PFSK-1 (cell line): Measurements from ENCODE around the gene HDX.

ENCODE experiments used
- POLR2AphosphoS5 ChIP-seq: IDR thresholded peaks from 2 replicates; pipeline ENCODE4 v1.6.1; 2012; ENCODE audit warnings: low read depth, mild to moderate bottlenecking, control low read depth, low read length, moderate library complexity
- SIN3A ChIP-seq: IDR thresholded peaks from 2 replicates; pipeline ENCODE4 v1.6.1; 2012; ENCODE audit warnings: mild to moderate bottlenecking, low read length, moderate library complexity, borderline replicate concordance; ENCODE audit not compliant: insufficient read depth
- TF ChIP-seq, protein P1 (sequence below), 2 experiments: IDR thresholded peaks; 2 replicates each; pipeline versions ENCODE4 v1.6.1 to v1.8.0; 2011 to 2012; ENCODE audit warnings: low read depth in 2 of 2, low read length in 2 of 2, control low read depth in 1 of 2, inconsistent platforms in 1 of 2, mild to moderate bottlenecking in 1 of 2, moderate library complexity in 1 of 2; ENCODE audit not compliant: insufficient read depth in 1 of 2

DNA sequence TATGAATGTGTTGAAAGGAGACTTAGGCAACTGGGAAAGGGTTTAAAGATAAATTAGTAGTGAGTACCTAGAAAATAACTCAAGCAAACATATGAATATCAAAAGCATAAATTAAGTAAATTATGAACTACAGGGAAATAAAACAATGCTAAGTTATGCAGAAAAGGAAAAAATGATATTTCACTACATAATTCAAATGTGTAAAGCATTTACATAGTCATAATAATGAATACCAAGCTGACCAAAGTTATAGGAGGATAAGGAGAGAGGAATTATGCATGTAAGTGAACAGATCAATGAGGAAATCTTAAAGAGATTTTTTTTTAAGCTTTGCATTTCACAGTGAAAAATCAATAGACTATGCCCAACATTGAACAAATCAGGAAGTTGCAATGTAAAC lies 145.0 kb downstream of the HDX start:
- no peak for TF ChIP-seq SIN3A
- no peak for TF ChIP-seq POLR2AphosphoS5
- TF ChIP-seq, protein P1, sequence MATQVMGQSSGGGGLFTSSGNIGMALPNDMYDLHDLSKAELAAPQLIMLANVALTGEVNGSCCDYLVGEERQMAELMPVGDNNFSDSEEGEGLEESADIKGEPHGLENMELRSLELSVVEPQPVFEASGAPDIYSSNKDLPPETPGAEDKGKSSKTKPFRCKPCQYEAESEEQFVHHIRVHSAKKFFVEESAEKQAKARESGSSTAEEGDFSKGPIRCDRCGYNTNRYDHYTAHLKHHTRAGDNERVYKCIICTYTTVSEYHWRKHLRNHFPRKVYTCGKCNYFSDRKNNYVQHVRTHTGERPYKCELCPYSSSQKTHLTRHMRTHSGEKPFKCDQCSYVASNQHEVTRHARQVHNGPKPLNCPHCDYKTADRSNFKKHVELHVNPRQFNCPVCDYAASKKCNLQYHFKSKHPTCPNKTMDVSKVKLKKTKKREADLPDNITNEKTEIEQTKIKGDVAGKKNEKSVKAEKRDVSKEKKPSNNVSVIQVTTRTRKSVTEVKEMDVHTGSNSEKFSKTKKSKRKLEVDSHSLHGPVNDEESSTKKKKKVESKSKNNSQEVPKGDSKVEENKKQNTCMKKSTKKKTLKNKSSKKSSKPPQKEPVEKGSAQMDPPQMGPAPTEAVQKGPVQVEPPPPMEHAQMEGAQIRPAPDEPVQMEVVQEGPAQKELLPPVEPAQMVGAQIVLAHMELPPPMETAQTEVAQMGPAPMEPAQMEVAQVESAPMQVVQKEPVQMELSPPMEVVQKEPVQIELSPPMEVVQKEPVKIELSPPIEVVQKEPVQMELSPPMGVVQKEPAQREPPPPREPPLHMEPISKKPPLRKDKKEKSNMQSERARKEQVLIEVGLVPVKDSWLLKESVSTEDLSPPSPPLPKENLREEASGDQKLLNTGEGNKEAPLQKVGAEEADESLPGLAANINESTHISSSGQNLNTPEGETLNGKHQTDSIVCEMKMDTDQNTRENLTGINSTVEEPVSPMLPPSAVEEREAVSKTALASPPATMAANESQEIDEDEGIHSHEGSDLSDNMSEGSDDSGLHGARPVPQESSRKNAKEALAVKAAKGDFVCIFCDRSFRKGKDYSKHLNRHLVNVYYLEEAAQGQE (IDR thresholded peaks at IDR 0.05; ENCODE audit: insufficient read depth in 1 of 2, low read depth in 2 of 2, low read length in 2 of 2), result no peak
